GOT3 (cell line): ENCODE results near the gene ULK2.

ENCODE experiments used
- DNase-seq: peaks from one replicate; lab custom pipeline; 2025; ENCODE audit warnings: mixed read lengths; lab: John Stamatoyannopoulos, UW

The ULK2 gene

GRCh38 chr17:19726631-19727376 is 140.9 kb downstream of the ULK2 start:
- no peak for DNase-seq

- DNase-seq: no peak
These were observed 142.2 kb downstream of the ULK2 start for GRCh38 chr17:19725486-19725885.

- no peak for DNase-seq
These were observed 143.0 kb downstream of the ULK2 start for GRCh38 chr17:19724501-19725420.

GRCh38 chr17:19723964-19724363 is 143.8 kb downstream of the ULK2 start:
- no peak for DNase-seq
